ENCODE data around the gene THAP7. TPM values are rescaled to one million over a fixed set of nuclear protein-coding genes. Genes with fewer than 3 reads are reported as not detected.

THAP7 gene
- total RNA-seq, 1 donor from 2014 or later, result 26.4 TPM

- no peaks in the 10 kb centered on the region for H3K9me3 Mint-ChIP-seq
- peaks cover 22% of the 10 kb centered on the region for H3K4me1 Mint-ChIP-seq (ENCODE audit: unreplicated experiment)
- DNase-seq (ENCODE audit: extremely low spot score, unreplicated experiment), result no peak
- TF ChIP-seq, protein P1, sequence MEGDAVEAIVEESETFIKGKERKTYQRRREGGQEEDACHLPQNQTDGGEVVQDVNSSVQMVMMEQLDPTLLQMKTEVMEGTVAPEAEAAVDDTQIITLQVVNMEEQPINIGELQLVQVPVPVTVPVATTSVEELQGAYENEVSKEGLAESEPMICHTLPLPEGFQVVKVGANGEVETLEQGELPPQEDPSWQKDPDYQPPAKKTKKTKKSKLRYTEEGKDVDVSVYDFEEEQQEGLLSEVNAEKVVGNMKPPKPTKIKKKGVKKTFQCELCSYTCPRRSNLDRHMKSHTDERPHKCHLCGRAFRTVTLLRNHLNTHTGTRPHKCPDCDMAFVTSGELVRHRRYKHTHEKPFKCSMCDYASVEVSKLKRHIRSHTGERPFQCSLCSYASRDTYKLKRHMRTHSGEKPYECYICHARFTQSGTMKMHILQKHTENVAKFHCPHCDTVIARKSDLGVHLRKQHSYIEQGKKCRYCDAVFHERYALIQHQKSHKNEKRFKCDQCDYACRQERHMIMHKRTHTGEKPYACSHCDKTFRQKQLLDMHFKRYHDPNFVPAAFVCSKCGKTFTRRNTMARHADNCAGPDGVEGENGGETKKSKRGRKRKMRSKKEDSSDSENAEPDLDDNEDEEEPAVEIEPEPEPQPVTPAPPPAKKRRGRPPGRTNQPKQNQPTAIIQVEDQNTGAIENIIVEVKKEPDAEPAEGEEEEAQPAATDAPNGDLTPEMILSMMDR (conservative IDR thresholded peaks at IDR 0.05), result no peak
- peaks cover 5% of the 10 kb centered on the region for H3K27me3 Mint-ChIP-seq
- peaks cover 14% of the 10 kb centered on the region for H3K36me3 Mint-ChIP-seq
- H3K27ac Mint-ChIP-seq, result peak overlapping the region; percentile 68
- peak overlapping the region; percentile 24 for H3K4me3 Mint-ChIP-seq
Measured at GRCh38 chr22:20952544-20953341, 49.2 kb downstream of the THAP7 start.

- peaks cover 23% of the 10 kb centered on the region for H3K4me1 Mint-ChIP-seq (ENCODE audit: unreplicated experiment)
- TF ChIP-seq, protein P1 (conservative IDR thresholded peaks at IDR 0.05), result no peak
- peaks cover 5% of the 10 kb centered on the region for H3K27me3 Mint-ChIP-seq
- H3K27ac Mint-ChIP-seq, result no peak overlapping the region
- peaks cover 14% of the 10 kb centered on the region for H3K36me3 Mint-ChIP-seq
- no peak overlapping the region for H3K4me3 Mint-ChIP-seq
- H3K9me3 Mint-ChIP-seq, result no peaks in the 10 kb centered on the region
- no peak for DNase-seq (ENCODE audit: extremely low spot score, unreplicated experiment)
Measured at GRCh38 chr22:20951932-20952380, 50.0 kb downstream of the THAP7 start.

DNA sequence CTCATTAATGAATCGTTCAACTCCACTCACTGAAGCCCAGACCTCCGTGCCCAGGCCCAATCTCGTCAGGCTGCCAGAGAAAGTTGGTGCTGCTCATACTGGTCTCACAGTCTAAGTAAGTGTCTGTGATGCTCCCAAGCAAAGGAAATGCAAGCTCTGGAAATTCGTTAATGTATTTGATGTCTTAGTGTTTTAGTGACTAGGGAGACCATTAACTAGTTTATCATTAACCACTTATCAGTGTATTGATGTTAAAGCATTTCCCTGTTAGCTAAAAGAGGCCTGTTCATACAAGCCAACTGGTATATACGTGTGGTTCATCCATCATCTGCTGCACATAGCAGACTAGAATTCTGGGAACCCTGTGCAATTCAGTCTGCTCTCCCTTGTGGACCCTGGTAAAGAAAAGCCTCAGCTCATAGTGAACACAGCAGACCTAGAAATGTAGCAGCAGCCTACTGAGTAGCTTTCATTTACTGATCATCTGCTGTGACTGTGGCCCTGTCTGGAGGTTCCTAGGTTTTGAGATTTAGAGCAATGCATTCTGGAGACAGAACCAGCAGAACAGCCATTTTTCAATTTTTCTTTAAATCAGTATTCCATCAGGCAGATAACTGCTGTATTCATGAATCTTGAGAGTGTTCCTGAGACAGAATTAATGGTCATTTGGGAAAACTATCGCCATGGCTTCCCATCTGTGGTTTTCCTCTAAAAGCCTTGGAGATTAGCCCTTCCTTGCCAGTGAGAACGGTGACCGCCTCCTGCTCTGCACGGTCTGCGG lies 50.6 kb downstream of the THAP7 start:
- H3K4me1 Mint-ChIP-seq (ENCODE audit: unreplicated experiment), result peaks cover 27% of the 10 kb centered on the region

DNA sequence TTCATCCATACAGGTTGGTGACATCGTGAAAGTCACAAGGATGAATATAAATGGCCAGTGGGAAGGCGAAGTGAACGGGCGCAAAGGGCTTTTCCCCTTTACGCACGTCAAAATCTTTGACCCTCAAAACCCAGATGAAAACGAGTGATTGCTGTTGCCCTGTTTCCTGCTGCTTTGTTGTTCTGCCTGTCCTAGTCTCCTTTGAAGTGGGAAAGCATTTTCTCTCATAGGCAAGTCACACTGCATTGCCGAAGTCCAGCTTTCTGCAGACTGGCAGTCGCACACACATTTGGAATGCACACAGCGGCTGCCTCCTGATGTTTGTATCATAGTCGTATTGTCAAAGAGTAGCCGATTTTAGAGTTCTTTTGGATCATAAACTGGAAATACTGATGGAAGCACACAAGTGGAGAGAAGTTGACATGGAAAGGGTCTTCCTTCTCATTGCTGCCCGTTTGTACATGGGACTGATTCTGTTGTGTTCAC lies 52.2 kb downstream of the THAP7 start:
- Mint-ChIP-seq H3K4me3 (no peak overlapping the region), H3K36me3 (peaks cover 23% of the 10 kb centered on the region), H3K27ac (peak overlapping the region; percentile 34), H3K9me3 (no peaks in the 10 kb centered on the region), H3K27me3 (no peaks in the 10 kb centered on the region), H3K4me1 (ENCODE audit: unreplicated experiment) (peaks cover 39% of the 10 kb centered on the region)
- TF ChIP-seq, protein P1 (conservative IDR thresholded peaks at IDR 0.05), result no peak
- no peak for DNase-seq (ENCODE audit: extremely low spot score, unreplicated experiment)

More for the DNA sequence above, 50.6 kb downstream of the THAP7 start:
- H3K36me3 Mint-ChIP-seq, result peaks cover 18% of the 10 kb centered on the region
- no peaks in the 10 kb centered on the region for H3K9me3 Mint-ChIP-seq
- peak overlapping the region; percentile 72 for H3K27ac Mint-ChIP-seq
- H3K4me3 Mint-ChIP-seq, result no peak overlapping the region
- TF ChIP-seq, protein P1 (conservative IDR thresholded peaks at IDR 0.05), result no peak
- DNase-seq (ENCODE audit: extremely low spot score, unreplicated experiment), result no peak
- peaks cover 2% of the 10 kb centered on the region for H3K27me3 Mint-ChIP-seq

Small RNA genes within 50 kb of the gene (microRNA-seq; reads per million reads assigned to microRNA genes)
- not detected for gene MIR649

Other genes starting within 250 kb of the THAP7 start
- 5.6 and 7.1 TPM in 2 replicates for gene SERPIND1, start 228.0 kb downstream of the THAP7 start, total RNA-seq (ENCODE audit: low replicate concordance)
- 119 and 120 TPM in 2 replicates for gene PI4KA, start 143.3 kb downstream of the THAP7 start, total RNA-seq (ENCODE audit: low replicate concordance)
- gene SNAP29, start 143.1 kb downstream of the THAP7 start, total RNA-seq (ENCODE audit: low replicate concordance), result 19.0 and 20.4 TPM in 2 replicates
- 64.9 and 78.1 TPM in 2 replicates for gene CRKL, start 84.7 kb downstream of the THAP7 start, total RNA-seq (ENCODE audit: low replicate concordance)
- gene AIFM3, start 34.9 kb downstream of the THAP7 start, total RNA-seq (ENCODE audit: low replicate concordance), result 0.69 and 2.6 TPM in 2 replicates
- gene LZTR1, start 19.8 kb downstream of the THAP7 start, total RNA-seq (ENCODE audit: low replicate concordance), result 60.3 and 102 TPM in 2 replicates
- gene P2RX6, start 13.0 kb upstream of the THAP7 start, total RNA-seq (ENCODE audit: low replicate concordance), result 0.71 and 2.8 TPM in 2 replicates
- gene SLC7A4, start 30.4 kb upstream of the THAP7 start, total RNA-seq (ENCODE audit: low replicate concordance), result 3.3 and 6.7 TPM in 2 replicates
- 0.65 TPM in 1 of 2 replicates, not detected in the other for gene LRRC74B, start 43.8 kb upstream of the THAP7 start, total RNA-seq (ENCODE audit: low replicate concordance)

Data from type B pancreatic cell (in vitro differentiated cells).